GM18909 (cell line): Measurements from ENCODE around the gene PDIA3.
"Not testable (repeated sequence)": the region's sequence is repeated elsewhere in the genome, so short reads cannot be mapped to it uniquely, and the experiment has no call there.

Experiments used
- ATAC-seq: cut with Tn5 transposase; IDR thresholded peaks from one replicate; pipeline ENCODE4 v1.9.1; 2021; ENCODE audit warnings: mild to moderate bottlenecking; ENCODE audit not compliant: unreplicated experiment, poor library complexity

The PDIA3 gene

GRCh38 chr15:43808960-43809678 lies 62.9 kb downstream of the PDIA3 start:
- no peak for ATAC-seq

- not testable (repeated sequence) for ATAC-seq
Observed at GRCh38 chr15:43815064-43815463, 68.8 kb downstream of the PDIA3 start.

GRCh38 chr15:43821505-43821904 lies 75.3 kb downstream of the PDIA3 start:
- ATAC-seq: no peak
